ENCODE results near the gene GRAMD1A.
"Not testable (repeated sequence)": the region's sequence is repeated elsewhere in the genome, so short reads cannot be mapped to it uniquely, and the experiment has no call there.

The GRAMD1A gene

DNA sequence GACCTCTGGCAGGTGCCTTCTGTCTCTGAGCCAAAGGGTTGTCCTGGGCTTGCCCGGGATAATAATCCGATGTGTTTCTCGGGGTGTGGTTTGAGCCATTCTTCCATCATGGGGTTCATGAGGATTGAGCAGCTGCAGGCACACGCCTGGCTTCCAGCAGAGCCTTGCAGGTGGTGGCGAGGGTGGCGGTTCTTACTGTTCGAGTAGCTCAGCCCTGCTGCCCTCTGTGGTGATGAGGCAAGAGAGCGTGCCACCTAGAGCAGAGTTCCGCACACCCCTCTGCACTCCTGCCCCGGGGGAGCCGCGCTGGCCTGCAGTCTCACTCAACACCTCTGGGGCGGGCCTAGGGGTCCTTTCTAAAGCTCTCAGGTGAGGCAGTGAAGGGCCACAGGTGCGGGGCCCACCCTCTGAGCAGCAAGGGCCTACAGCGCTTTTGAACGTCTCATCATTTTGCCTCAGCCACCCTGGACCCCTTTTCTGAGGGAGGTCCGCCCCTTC, 33.9 kb downstream of the GRAMD1A start:
- DNase-seq (ENCODE audit: low read depth in 2 of 2, low spot score in 1 of 2): no peak

GRCh38 chr19:35034588-35035382, 34.7 kb downstream of the GRAMD1A start:
- no peak for DNase-seq (ENCODE audit: low read depth in 2 of 2, low spot score in 1 of 2)

DNA sequence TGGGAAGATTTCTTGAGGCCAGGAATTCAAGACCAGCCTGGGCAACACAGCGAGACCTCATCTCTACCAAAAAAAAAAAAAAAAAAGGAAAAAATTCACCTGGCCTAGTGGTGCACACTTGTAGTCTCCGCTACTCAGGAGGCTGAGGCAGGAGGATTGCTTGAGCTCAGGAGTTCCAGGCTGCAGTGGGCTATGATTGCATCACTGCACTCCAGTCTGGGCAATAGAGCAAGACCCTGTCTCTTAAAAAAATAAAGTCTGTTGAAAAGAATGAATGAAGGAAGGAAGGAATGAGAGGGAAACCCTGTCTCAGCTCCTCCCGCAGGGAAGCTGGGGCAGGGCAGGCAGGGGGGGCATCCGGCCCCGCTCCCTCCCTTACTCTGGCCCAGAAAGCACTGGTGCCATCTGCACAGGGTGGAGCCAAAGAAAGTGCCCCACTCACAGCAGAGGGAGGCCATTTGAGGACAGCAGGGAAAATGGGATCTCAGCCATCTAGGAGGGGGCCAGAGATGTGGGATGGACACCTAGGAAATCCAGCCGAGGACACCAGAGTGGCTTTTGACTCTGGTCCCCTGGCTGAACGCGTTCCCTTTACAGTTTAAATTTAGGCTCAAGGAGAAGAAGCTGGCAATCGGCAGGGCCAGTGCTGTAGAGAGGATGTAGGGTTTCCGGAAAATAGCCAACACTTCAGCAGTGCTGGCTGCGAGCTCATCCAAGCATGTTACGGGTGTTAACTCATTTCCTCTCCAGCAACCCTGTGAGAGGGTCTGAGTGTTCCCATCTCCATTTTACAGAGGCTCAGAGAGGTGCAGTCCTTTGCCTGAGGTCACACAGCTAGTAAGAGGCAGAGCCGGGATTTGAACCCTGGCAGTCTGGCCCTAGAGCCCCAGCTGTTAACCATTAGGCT, 37.8 kb downstream of the GRAMD1A start:
- DNase-seq (ENCODE audit: low read depth in 2 of 2, low spot score in 1 of 2): no peak

GRCh38 chr19:35038623-35039512, 38.7 kb downstream of the GRAMD1A start:
- no peak for DNase-seq (ENCODE audit: low read depth in 2 of 2, low spot score in 1 of 2)

- no peak for DNase-seq (ENCODE audit: low read depth in 2 of 2, low spot score in 1 of 2)
Measured at GRCh38 chr19:35039881-35040825, 40.0 kb downstream of the GRAMD1A start.

GRCh38 chr19:35040826-35041547, 40.9 kb downstream of the GRAMD1A start:
- no peak for DNase-seq (ENCODE audit: low read depth in 2 of 2, low spot score in 1 of 2)

DNA sequence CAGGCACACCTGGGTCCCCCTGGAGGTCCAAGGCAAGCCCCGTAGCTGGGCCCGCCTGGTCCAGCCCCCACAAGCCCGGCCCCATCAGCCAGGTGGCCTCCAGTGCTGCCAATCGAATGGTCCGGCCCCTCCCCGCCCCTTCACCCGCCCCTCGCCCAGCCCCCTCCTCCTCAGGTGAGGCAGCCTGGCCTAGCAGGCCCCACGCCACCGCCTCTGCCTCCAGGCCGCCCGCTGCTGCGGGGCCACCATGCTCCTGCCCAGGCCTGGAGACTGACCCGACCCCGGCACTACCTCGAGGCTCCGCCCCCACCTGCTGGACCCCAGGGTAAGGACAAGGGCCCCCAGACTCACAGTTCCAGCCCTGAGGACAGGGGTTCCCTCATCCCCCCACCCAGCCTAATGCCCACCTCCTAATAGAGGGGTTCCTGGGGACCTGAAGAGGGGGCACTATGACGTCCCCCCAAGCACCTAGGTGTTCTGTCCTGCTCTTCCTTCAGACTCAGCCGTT, 41.5 kb downstream of the GRAMD1A start, which contains the start of gene HPN:
Gene HPN, plus strand, starts transcription at position 174 of the 508 bp plus-strand sequence. CDS start 786 bp downstream, outside the sequence.
- no peak for DNase-seq (ENCODE audit: low read depth in 2 of 2, low spot score in 1 of 2)

GRCh38 chr19:35042056-35042730, 42.1 kb downstream of the GRAMD1A start:
- no peak for DNase-seq (ENCODE audit: low read depth in 2 of 2, low spot score in 1 of 2)

- DNase-seq (ENCODE audit: low read depth in 2 of 2, low spot score in 1 of 2): no peak
Measured at GRCh38 chr19:35042954-35043604, 43.0 kb downstream of the GRAMD1A start.

- no peak for DNase-seq (ENCODE audit: low read depth in 2 of 2, low spot score in 1 of 2)
Measured at GRCh38 chr19:35043906-35044305, 43.8 kb downstream of the GRAMD1A start.

- peak in 1 of 2 donors; percentile 47 for DNase-seq (ENCODE audit: low read depth in 2 of 2, low spot score in 1 of 2)
Measured at GRCh38 chr19:35044317-35045117, 44.4 kb downstream of the GRAMD1A start.

DNA sequence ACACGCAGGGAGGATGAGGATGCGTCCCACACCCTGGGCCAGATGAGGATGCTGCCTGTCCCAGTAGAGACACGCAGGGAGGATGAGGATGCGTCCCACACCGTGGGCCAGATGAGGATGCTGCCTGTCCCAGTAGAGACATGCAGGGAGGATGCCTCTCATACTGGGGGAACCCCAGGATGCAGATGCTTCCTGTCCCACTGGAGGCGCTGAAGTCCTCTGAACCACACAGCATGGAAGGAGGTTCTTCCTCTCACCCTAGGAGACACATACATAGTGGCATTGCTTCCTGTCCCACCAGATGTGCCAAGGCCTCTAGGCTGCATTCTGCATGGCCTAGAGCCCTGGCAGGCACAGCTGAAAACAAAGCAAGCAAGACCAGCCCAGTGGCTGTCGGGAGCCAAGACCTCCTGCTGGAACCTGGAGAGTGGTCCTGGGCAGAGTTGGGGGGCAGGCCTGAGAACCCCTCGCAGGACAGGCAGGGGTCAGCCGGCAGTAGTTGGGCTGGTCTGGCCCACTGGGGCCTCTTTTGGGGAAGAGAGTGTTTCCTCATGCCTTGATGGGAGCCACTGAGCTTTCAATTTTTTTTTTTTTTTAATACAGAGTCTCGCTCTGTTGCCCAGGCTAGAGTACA, 45.7 kb downstream of the GRAMD1A start:
- DNase-seq (ENCODE audit: low read depth in 2 of 2, low spot score in 1 of 2): no peak

DNA sequence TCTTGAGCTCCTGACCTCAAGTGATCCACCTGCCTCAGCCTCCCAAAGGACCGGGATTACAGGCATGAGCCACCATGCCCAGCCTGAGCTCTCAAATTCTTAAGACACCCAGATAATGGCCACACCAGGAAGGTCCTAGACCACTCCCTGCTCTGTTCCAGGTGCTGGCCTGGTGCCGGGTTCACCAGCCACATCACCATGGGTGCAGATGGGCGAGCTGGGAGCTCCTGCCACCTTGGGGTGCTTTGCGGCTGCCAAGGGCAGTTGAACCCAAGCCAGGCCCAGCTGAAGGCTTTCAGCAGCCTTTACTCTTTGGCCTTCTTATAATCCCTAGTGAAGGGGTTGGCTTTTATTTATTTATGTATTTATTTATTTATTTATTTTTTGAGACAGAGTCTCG, 46.3 kb downstream of the GRAMD1A start:
- no peak for DNase-seq (ENCODE audit: low read depth in 2 of 2, low spot score in 1 of 2)

DNA sequence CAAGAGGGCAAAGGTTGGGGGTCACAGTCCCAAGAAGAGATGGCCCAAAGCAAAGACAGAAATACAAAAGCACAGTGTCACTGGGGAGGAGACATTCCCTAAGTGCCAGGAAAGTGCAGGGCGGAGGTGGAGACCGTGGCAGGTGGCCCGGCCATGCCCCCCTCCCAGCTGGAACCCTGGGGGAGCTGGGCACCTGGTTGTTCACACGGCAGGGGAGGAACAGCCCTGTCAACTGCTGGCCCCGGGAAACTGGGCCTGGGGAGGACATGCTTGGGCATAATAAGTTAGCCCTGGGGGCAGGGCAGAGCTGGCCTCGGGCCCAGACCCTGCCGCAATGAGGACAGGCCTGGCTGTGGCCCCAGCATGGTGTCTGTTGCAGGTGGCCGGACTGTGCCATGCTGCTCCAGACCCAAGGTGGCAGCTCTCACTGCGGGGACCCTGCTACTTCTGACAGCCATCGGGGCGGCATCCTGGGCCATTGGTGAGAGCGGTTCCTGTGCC, 48.8 kb downstream of the GRAMD1A start:
- no peak for DNase-seq (ENCODE audit: low read depth in 2 of 2, low spot score in 1 of 2)

GRCh38 chr19:35049456-35049855, 49.3 kb downstream of the GRAMD1A start:
- DNase-seq (ENCODE audit: low read depth in 2 of 2, low spot score in 1 of 2): no peak

DNA sequence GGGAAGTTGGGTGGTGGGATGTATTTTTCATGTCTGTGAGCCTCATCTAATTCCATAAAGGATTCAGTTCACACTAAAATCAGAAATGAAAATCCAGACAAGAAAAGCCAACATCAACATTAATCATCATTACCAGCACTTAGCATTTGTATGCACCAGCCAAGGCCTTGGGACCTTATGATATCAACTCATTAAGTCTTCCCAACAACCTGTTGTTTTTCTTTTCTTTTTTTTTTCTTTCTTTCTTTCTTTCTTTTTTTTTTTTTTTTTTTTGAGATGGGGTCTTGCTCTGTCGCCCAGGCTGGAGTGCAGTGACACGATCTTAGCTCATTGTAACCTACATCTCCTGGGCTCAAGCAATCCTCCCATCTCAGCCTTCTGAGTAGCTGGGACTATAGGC, 50.5 kb downstream of the GRAMD1A start:
- DNase-seq (ENCODE audit: low read depth in 2 of 2, low spot score in 1 of 2): not testable (repeated sequence)
